ENCODE measurements around the gene IDE. TPM values are rescaled to one million over a fixed set of nuclear protein-coding genes. Genes with fewer than 3 reads are reported as not detected.

IDE gene
- total and polyA plus RNA-seq, 9 of the 15 experiments (the other 6 are each of a cell fraction or from before 2014, with no cell fraction given) = 10.2 to 50.6 (median 33.2) TPM

GRCh38 chr10:92408017-92408361, 165.9 kb downstream of the IDE start (continued):
- TF ChIP-seq REST (IDR thresholded peaks at IDR 0.05; ENCODE audit: borderline replicate concordance) (0 out of 2 replicates have a peak, but pooled peaks have one; percentile 3), REST (CRISPR knock-in tag; IDR thresholded peaks at IDR 0.05; ENCODE audit: low read depth) (no peak), HOMEZ (CRISPR knock-in tag; IDR thresholded peaks at IDR 0.05) (no peak), ATF7 (IDR thresholded peaks at IDR 0.05) (0 out of 2 replicates have a peak, but pooled peaks have one; percentile 10), NFE2L1 (tag; IDR thresholded peaks at IDR 0.05; ENCODE audit: borderline replicate concordance, low read depth) (no peak), ZNF384 (IDR thresholded peaks at IDR 0.05; ENCODE audit: low read depth, low read length) (peak; percentile 57), ADNP (tag; IDR thresholded peaks at IDR 0.05) (peak; percentile 56; the same call in 1 of the 2 replicates)

All from K562 (cell line).